GM12891 (cell line): Measurements from ENCODE around the gene ADIPOR2.

Experiments
- POLR2A ChIP-seq: IDR thresholded peaks from 2 replicates; pipeline ENCODE4 v1.6.1; 2011; ENCODE audit warnings: low read depth, low read length, control low read depth
- TAF1 ChIP-seq: IDR thresholded peaks from 2 replicates; pipeline ENCODE4 v1.6.1; 2011; ENCODE audit warnings: low read depth, low read length, control low read depth

DNA sequence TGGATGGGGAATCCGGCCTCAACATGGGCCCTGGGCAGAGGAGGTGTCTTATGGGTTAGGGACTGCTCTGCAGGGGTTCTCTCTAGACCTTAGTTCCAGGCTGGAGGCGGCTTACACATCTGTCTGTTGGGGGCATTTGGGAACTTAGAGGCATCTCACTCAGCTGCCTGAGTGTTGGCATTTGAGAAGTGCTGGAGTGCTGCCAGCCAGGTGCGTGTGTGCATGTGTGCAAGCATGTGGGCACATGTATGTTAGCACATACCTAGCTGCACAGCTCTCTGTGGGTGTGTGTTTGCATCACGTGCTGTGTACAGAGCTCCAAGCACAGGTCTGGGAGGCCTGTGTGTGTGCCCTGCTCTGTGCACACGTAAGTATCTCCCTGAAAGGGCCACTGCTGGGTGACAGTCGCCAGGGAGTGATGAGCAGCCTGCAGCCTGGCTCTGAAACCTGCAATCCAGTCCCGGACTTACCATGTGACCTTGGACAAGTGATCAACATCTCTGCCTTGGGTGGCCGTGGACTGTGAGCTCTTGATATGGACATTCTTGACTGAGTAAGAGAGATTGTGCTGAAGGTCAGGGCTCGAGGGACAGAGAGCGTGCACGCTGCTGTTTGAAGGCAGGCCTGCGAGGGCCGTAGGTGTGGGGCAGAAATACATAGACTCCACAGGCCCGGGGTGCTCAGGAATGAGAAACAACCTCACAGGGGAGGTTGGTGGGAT is 134.7 kb downstream of the ADIPOR2 start:
- no peak for TF ChIP-seq TAF1
- no peak for TF ChIP-seq POLR2A
